Liver (tissue), 9 donors: ENCODE data around the gene PROX1. TPM values are rescaled to one million over a fixed set of nuclear protein-coding genes. Genes with fewer than 3 reads are reported as not detected.

Experiments used
- DNase-seq: peaks from one replicate; pipeline ENCODE4 v3.0.0-alpha.2; 2017; ENCODE audit warnings: low spot score
- H3K27ac ChIP-seq, 2 donors: one replicate each; pipeline ENCODE4 v1.7.0; 2013; ENCODE audit warnings: inconsistent platforms in 2 of 2, low read length in 2 of 2, control low read depth in 1 of 2, low read depth in 1 of 2, mild to moderate bottlenecking in 1 of 2
- H3K27me3 ChIP-seq, 4 donors: one replicate each; pipeline versions ENCODE4 v1.6.1 to v1.7.0; 2013; ENCODE audit warnings: low read length in 3 of 4, inconsistent platforms in 1 of 4, mild to moderate bottlenecking in 1 of 4, moderate library complexity in 1 of 4; ENCODE audit not compliant: control insufficient read depth in 4 of 4, insufficient read depth in 4 of 4
- H3K36me3 ChIP-seq, 4 donors: one replicate each; pipeline versions ENCODE4 v1.6.1 to v1.7.0; 2013; ENCODE audit warnings: low read length in 3 of 4, mild to moderate bottlenecking in 3 of 4, low read depth in 1 of 4, moderate library complexity in 1 of 4; ENCODE audit not compliant: control insufficient read depth in 4 of 4, insufficient read depth in 3 of 4
- H3K4me1 ChIP-seq, 4 donors: one replicate each; pipeline versions ENCODE4 v1.6.1 to v1.7.0; 2013; ENCODE audit warnings: low read length in 3 of 4, mild to moderate bottlenecking in 3 of 4, moderate library complexity in 1 of 4; ENCODE audit not compliant: control insufficient read depth in 4 of 4, insufficient read depth in 4 of 4
- H3K4me3 ChIP-seq, 3 donors: one replicate each; pipeline versions ENCODE4 v1.6.1 to v1.7.0; 2013; ENCODE audit warnings: low read length in 3 of 3, control low read depth in 1 of 3, low read depth in 1 of 3, mild to moderate bottlenecking in 1 of 3
- H3K9ac ChIP-seq, 2 donors: one replicate each; pipeline ENCODE4 v1.7.0; 2013; ENCODE audit warnings: low read length in 2 of 2, mild to moderate bottlenecking in 2 of 2, moderate library complexity in 2 of 2, control low read depth in 1 of 2, low read depth in 1 of 2
- H3K9me3 ChIP-seq, 4 donors: one replicate each; pipeline versions ENCODE4 v1.6.1 to v1.7.0; 2013; ENCODE audit warnings: low read length in 3 of 4; ENCODE audit not compliant: control insufficient read depth in 4 of 4
- EGR1 ChIP-seq, 2 donors: IDR thresholded peaks; 2 replicates each; pipeline ENCODE4 v1.6.1; 2016 to 2018; ENCODE audit warnings: antibody characterized with exemption in 2 of 2, low read depth in 2 of 2
- FOXA2 ChIP-seq: IDR thresholded peaks from 2 replicates; pipeline ENCODE4 v1.6.1; 2016; ENCODE audit warnings: antibody characterized with exemption
- HNF4A ChIP-seq, 2 donors: conservative IDR thresholded peaks; 2 replicates each; pipeline ENCODE4 v1.6.1; 2016; ENCODE audit warnings: antibody characterized with exemption in 2 of 2, mild to moderate bottlenecking in 2 of 2
- HNF4G ChIP-seq: IDR thresholded peaks from 2 replicates; pipeline ENCODE4 v1.6.1; 2016; ENCODE audit warnings: antibody characterized with exemption
- JUND ChIP-seq, 2 donors: IDR thresholded peaks; 2 replicates each; pipeline ENCODE4 v1.6.1; 2016; ENCODE audit warnings: antibody characterized with exemption in 2 of 2
- NR2F2 ChIP-seq: IDR thresholded peaks from 2 replicates; pipeline ENCODE4 v1.6.1; 2016; ENCODE audit warnings: antibody characterized with exemption
- RAD21 ChIP-seq, 2 donors: IDR thresholded peaks; 2 replicates each; pipeline ENCODE4 v1.6.1; 2016; ENCODE audit warnings: antibody characterized with exemption in 2 of 2, mild to moderate bottlenecking in 2 of 2
- RXRA ChIP-seq, 2 donors: IDR thresholded peaks; 2 replicates each; pipeline ENCODE4 v1.6.1; 2017 to 2018; ENCODE audit warnings: antibody characterized with exemption in 2 of 2, mild to moderate bottlenecking in 1 of 2
- SP1 ChIP-seq: IDR thresholded peaks from 2 replicates; pipeline ENCODE4 v1.6.1; 2018; ENCODE audit warnings: antibody characterized with exemption, mild to moderate bottlenecking
- TAF1 ChIP-seq: conservative IDR thresholded peaks from 2 replicates; pipeline ENCODE4 v1.6.1; 2016; ENCODE audit warnings: antibody characterized with exemption, mild to moderate bottlenecking
- YY1 ChIP-seq: IDR thresholded peaks from 2 replicates; pipeline ENCODE4 v1.6.1; 2016; ENCODE audit warnings: antibody characterized with exemption, mild to moderate bottlenecking
- ZBTB33 ChIP-seq: IDR thresholded peaks from 2 replicates; pipeline ENCODE4 v1.6.1; 2016; ENCODE audit warnings: antibody characterized with exemption
- WGBS: extraction: QIAGEN DNeasy Blood & Tissue Kit; methylation state at CpG from one replicate; pipeline ENCODE4 v1.1.7; 2013; 5-methylcytosine and 5-hydroxymethylcytosine counted together
- polyA plus RNA-seq, 2 donors: library from polyadenylated mRNA; stranded (reverse) in 1 of 2; unstranded in 1 of 2; fragments of 200-250 nt in 1 of 2; fragments of >200 nt in 1 of 2; fragmentation: Nextera tagmentation in 1 of 2; extraction: Ambion mirVana in 1 of 2; gene quantifications; one replicate each; pipeline versions ENCODE4 v1.2.1 to v1.2.3, GENCODE V29; 2013 to 2015
- total RNA-seq, 2 donors: library from RNA; depleted of rRNA; stranded (reverse); fragments of >200 nt; gene quantifications; one replicate each; pipeline ENCODE4 v1.2.3, GENCODE V29; 2014
- TF ChIP-seq, protein P1 (sequence below): IDR thresholded peaks from 2 replicates; pipeline ENCODE4 v1.6.1; 2016; ENCODE audit warnings: antibody characterized with exemption
- TF ChIP-seq, protein P2 (sequence below): fragments of 150-350 bp; IDR thresholded peaks from 2 replicates; pipeline ENCODE4 v1.5.1; 2017; ENCODE audit warnings: improper control_type of control experiment, low read depth, low read length; ENCODE audit not compliant: missing input control
- TF ChIP-seq, protein P3 (sequence below): IDR thresholded peaks from 2 replicates; pipeline ENCODE4 v1.6.1; 2016; ENCODE audit warnings: antibody characterized with exemption
- TF ChIP-seq, protein P4 (sequence below): IDR thresholded peaks from 2 replicates; pipeline ENCODE4 v1.6.1; 2016; ENCODE audit warnings: antibody characterized with exemption, mild to moderate bottlenecking
- donor health status: healthy.
- donor health status: healthy.
- donor health status: healthy.
- donor health status: healthy.
- donor health status: healthy.

Gene PROX1
- total and polyA plus RNA-seq, 4 donors: 18.3 to 101 (median 31.3) TPM

DNA sequence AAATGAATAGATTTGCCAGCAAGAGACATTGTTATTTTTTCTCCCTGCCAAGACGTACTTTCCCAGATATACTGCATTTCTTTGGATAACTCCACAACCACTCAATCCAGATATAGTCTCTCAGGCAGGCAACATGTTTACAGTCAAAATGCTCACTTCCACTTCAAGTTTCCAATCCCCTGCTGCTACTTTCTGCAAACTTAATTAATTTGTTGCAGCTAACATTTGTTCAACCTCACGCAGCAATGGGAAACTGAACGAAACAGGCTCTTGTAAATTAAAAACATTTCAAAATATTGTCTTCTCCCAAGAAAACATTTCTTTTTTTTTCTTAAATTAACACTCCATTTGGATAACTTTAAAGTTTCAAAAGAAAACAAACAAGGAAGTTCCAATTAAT is 45.7 kb upstream of the PROX1 start:
- Histone ChIP-seq H3K9ac (no peak overlapping the region), H3K4me3 (no peak overlapping the region), H3K27ac (no peak overlapping the region), H3K9me3 (no peaks in the 10 kb centered on the region), H3K4me1 (peaks cover 2 to 17% (median 6%) of the 10 kb centered on the region in 4 donors), H3K36me3 (no peaks in the 10 kb centered on the region), H3K27me3 (no peaks in the 10 kb centered on the region)
- TF ChIP-seq, protein P1, sequence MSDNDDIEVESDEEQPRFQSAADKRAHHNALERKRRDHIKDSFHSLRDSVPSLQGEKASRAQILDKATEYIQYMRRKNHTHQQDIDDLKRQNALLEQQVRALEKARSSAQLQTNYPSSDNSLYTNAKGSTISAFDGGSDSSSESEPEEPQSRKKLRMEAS: no peak
- TF ChIP-seq YY1 (no peak), JUND (IDR thresholded peaks at IDR 0.05) (no peak), EGR1 (IDR thresholded peaks at IDR 0.05; ENCODE audit: low read depth in 2 of 2) (no peak), SP1 (no peak), NR2F2 (no peak), RXRA (IDR thresholded peaks at IDR 0.05) (no peak), RAD21 (IDR thresholded peaks at IDR 0.05) (no peak), TAF1 (no peak), ZBTB33 (no peak), HNF4A (conservative IDR thresholded peaks at IDR 0.05) (no peak), HNF4G (no peak)
- TF ChIP-seq, protein P2, sequence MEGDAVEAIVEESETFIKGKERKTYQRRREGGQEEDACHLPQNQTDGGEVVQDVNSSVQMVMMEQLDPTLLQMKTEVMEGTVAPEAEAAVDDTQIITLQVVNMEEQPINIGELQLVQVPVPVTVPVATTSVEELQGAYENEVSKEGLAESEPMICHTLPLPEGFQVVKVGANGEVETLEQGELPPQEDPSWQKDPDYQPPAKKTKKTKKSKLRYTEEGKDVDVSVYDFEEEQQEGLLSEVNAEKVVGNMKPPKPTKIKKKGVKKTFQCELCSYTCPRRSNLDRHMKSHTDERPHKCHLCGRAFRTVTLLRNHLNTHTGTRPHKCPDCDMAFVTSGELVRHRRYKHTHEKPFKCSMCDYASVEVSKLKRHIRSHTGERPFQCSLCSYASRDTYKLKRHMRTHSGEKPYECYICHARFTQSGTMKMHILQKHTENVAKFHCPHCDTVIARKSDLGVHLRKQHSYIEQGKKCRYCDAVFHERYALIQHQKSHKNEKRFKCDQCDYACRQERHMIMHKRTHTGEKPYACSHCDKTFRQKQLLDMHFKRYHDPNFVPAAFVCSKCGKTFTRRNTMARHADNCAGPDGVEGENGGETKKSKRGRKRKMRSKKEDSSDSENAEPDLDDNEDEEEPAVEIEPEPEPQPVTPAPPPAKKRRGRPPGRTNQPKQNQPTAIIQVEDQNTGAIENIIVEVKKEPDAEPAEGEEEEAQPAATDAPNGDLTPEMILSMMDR: no peak
- TF ChIP-seq, protein P3, sequence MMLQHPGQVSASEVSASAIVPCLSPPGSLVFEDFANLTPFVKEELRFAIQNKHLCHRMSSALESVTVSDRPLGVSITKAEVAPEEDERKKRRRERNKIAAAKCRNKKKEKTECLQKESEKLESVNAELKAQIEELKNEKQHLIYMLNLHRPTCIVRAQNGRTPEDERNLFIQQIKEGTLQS: no peak
- TF ChIP-seq, protein P4, sequence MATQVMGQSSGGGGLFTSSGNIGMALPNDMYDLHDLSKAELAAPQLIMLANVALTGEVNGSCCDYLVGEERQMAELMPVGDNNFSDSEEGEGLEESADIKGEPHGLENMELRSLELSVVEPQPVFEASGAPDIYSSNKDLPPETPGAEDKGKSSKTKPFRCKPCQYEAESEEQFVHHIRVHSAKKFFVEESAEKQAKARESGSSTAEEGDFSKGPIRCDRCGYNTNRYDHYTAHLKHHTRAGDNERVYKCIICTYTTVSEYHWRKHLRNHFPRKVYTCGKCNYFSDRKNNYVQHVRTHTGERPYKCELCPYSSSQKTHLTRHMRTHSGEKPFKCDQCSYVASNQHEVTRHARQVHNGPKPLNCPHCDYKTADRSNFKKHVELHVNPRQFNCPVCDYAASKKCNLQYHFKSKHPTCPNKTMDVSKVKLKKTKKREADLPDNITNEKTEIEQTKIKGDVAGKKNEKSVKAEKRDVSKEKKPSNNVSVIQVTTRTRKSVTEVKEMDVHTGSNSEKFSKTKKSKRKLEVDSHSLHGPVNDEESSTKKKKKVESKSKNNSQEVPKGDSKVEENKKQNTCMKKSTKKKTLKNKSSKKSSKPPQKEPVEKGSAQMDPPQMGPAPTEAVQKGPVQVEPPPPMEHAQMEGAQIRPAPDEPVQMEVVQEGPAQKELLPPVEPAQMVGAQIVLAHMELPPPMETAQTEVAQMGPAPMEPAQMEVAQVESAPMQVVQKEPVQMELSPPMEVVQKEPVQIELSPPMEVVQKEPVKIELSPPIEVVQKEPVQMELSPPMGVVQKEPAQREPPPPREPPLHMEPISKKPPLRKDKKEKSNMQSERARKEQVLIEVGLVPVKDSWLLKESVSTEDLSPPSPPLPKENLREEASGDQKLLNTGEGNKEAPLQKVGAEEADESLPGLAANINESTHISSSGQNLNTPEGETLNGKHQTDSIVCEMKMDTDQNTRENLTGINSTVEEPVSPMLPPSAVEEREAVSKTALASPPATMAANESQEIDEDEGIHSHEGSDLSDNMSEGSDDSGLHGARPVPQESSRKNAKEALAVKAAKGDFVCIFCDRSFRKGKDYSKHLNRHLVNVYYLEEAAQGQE: no peak
- DNase-seq: no peak
- WGBS: 84% methylated on average over 3 of the region's 3 CpGs

DNA sequence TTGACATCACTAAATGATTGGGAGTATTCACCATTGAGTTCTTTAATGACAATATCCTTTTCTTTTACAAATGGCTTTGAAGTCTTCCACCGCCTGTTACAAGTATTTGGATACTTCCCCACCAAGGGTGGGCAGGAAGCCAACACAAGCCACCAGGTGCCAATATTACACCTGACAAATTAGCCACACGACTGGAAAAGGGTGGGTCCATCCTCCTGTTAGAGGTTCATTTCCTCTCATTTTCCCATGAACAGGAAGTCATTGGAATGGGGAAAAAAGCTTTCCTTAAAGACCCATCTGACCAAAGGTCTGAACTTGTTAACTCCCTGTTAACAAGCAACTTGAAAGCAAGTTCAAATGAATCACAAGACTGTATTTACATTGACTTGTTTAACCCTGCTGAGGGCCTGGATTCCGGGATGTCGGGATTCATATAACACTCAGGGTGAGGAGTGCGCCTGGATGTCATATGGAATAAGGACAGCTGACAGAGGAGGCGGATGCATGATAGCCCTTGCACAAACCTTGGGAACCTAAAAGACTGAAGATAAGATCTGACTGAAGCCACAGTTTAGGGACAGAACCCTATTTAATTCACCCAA is 40.5 kb upstream of the PROX1 start:
- Histone ChIP-seq H3K9me3 (no peaks in the 10 kb centered on the region), H3K27me3 (no peaks in the 10 kb centered on the region), H3K27ac (no peak overlapping the region), H3K4me3 (no peak overlapping the region), H3K9ac (no peak overlapping the region), H3K4me1 (peaks cover 0 to 8% (median 4%) of the 10 kb centered on the region in 4 donors), H3K36me3 (no peaks in the 10 kb centered on the region)
- 69% methylated on average over 6 of the region's 6 CpGs for WGBS
- no peak for DNase-seq
- TF ChIP-seq, protein P4: no peak
- TF ChIP-seq EGR1 (IDR thresholded peaks at IDR 0.05; ENCODE audit: low read depth in 2 of 2) (no peak), ZBTB33 (no peak), HNF4G (no peak), YY1 (no peak), JUND (IDR thresholded peaks at IDR 0.05) (no peak), FOXA2 (no peak), SP1 (no peak), RXRA (IDR thresholded peaks at IDR 0.05) (no peak), HNF4A (conservative IDR thresholded peaks at IDR 0.05) (no peak)
- TF ChIP-seq, protein P3: no peak
- TF ChIP-seq, protein P1: no peak
